K562 (cell line): ENCODE measurements around the gene LRRC47. TPM values are rescaled to one million over a fixed set of nuclear protein-coding genes. Genes with fewer than 3 reads are reported as not detected.

Experiments
- KAT2B ChIP-seq: IDR thresholded peaks from one replicate; pipeline ENCODE4 v1.6.1; 2012; ENCODE audit warnings: low read depth, mild to moderate bottlenecking, control low read depth, inconsistent platforms, low read length, moderate library complexity
- MED1 ChIP-seq: sonication (generic); formaldehyde crosslinking; IDR thresholded peaks from 2 replicates; pipeline ENCODE4 v1.8.1; 2023; ENCODE audit warnings: missing genetic modification reagents, borderline replicate concordance
- POLR2G ChIP-seq: fragments of 200-400 bp; formaldehyde crosslinking; IDR thresholded peaks from 2 replicates; pipeline ENCODE4 v1.6.1; 2017; ENCODE audit warnings: low read depth, mild to moderate bottlenecking, antibody characterized with exemption, low read length, moderate library complexity
- polyA plus RNA-seq, 8 experiments: library from polyadenylated mRNA; depleted of rRNA in 4 of 8; stranded (reverse) in 5 of 8; unstranded in 3 of 8; fragments of >200 nt; fragmentation: Nextera tagmentation in 2 of 8; fragmentation: Illumina TruSeq in 1 of 8; extraction: Ambion mirVana in 2 of 8; extraction: Trizol in 1 of 8; gene quantifications; 2 replicates each; pipeline versions ENCODE4 v1.2.1 to v1.2.3, GENCODE V29; 2011 to 2014; ENCODE audit warnings: inconsistent platforms in 1 of 8, missing spikeins in 1 of 8
- total RNA-seq, 7 experiments: library from RNA; depleted of rRNA in 6 of 7; stranded (reverse); fragments of >200 nt in 6 of 7; fragmentation: Illumina TruSeq in 2 of 7; extraction: Trizol in 2 of 7; gene quantifications; 2 replicates each; pipeline versions ENCODE4 v1.2.1 to v1.2.3, GENCODE V29; 2011 to 2021; ENCODE audit warnings: low replicate concordance in 1 of 7
- TF ChIP-seq, protein P1 (sequence below), 2 experiments: fragments of 450-650 bp; IDR thresholded peaks; 2 replicates each; pipeline ENCODE4 v1.6.1; 2016; ENCODE audit warnings: mild to moderate bottlenecking in 2 of 2, borderline replicate concordance in 1 of 2, low read depth in 1 of 2, moderate library complexity in 1 of 2

Gene LRRC47
- total and polyA plus RNA-seq, 9 of the 15 experiments (the other 6 are each of a cell fraction or from before 2014, with no cell fraction given): 4.6 to 68.0 (median 35.9) TPM

- TF ChIP-seq, protein P1, sequence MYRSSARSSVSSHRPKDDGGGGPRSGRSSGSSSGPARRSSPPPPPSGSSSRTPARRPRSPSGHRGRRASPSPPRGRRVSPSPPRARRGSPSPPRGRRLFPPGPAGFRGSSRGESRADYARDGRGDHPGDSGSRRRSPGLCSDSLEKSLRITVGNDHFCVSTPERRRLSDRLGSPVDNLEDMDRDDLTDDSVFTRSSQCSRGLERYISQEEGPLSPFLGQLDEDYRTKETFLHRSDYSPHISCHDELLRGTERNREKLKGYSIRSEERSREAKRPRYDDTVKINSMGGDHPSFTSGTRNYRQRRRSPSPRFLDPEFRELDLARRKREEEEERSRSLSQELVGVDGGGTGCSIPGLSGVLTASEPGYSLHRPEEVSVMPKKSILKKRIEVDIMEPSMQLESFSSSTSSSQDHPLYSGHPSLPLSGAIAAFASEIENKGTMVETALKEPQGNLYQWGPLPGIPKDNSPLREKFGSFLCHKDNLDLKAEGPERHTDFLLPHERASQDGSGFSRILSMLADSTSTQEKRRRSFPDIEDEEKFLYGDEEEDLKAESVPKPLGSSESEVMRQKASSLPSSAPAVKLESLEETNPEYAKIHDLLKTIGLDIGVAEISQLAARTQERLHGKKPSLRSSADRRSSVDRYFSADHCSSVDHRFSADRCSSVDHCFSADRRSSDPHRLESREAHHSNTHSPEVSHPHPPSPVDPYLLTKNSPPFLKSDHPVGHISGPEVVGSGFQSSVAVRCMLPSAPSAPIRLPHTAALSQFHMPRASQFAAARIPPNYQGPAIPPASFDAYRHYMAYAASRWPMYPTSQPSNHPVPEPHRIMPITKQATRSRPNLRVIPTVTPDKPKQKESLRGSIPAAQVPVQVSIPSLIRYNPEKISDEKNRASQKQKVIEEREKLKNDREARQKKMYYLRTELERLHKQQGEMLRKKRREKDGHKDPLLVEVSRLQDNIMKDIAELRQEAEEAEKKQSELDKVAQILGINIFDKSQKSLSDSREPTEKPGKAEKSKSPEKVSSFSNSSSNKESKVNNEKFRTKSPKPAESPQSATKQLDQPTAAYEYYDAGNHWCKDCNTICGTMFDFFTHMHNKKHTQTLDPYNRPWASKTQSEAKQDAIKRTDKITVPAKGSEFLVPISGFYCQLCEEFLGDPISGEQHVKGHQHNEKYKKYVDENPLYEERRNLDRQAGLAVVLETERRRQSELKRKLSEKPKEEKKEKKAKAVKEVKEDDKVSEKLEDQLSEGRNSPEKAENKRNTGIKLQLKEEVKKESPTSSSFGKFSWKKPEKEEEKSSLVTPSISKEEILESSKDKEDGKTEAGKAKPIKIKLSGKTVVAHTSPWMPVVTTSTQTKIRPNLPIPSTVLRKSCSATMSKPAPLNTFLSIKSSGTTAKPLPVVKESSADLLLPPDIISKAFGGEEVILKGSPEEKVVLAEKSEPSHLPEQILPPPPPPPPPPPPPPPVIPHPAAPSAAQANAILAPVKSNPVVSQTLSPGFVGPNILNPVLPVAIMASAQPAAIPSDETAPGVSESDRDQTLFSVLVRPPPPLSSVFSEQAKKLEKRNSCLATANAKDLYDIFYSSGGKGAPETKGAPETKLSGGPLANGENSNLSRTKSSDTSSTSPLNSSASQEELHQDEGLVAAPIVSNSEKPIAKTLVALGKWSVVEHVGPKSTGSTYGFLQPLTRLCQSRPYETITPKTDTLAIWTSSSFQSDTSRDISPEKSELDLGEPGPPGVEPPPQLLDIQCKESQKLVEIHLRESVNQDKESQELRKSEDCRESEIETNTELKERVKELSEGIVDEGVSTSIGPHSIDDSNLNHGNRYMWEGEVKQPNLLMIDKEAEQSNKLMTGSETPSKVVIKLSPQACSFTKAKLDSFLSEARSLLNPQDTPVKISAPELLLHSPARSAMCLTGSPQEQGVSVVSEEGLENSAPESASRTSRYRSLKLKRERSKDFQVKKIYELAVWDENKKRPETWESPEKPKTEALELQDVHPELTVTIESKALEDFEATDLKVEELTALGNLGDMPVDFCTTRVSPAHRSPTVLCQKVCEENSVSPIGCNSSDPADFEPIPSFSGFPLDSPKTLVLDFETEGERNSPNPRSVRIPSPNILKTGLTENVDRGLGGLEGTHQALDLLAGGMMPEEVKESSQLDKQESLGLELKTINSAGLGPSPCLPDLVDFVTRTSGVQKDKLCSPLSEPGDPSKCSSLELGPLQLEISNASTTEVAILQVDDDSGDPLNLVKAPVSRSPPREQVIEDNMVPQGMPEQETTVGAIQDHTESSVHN (IDR thresholded peaks at IDR 0.05; ENCODE audit: borderline replicate concordance in 1 of 2, low read depth in 1 of 2): no peak
- TF ChIP-seq POLR2G (peak; percentile 71), MED1 (no peak), KAT2B (no peak)
These were observed 12.4 kb downstream of the LRRC47 start (continued) for GRCh38 chr1:3783651-3784474.
